K562 (cell line): ENCODE results near the gene TMEM39A.

Experiments used
- ATF6 ChIP-seq: sonication (generic); formaldehyde crosslinking; IDR thresholded peaks from 2 replicates; pipeline ENCODE4 v1.4.0; 2020; ENCODE audit warnings: mild to moderate bottlenecking, missing genetic modification reagents
- GABPB1 ChIP-seq: sonication (generic); formaldehyde crosslinking; IDR thresholded peaks from 2 replicates; pipeline ENCODE4 v1.8.0; 2022; ENCODE audit warnings: mild to moderate bottlenecking, missing genetic modification reagents
- LEF1 ChIP-seq: fragments of 450-650 bp; IDR thresholded peaks from 2 replicates; pipeline ENCODE4 v1.6.1; 2016; ENCODE audit warnings: mild to moderate bottlenecking
- MTA3 ChIP-seq: fragments of 450-650 bp; formaldehyde crosslinking; IDR thresholded peaks from 2 replicates; pipeline ENCODE4 v1.6.1; 2017; ENCODE audit warnings: mild to moderate bottlenecking, borderline replicate concordance
- NFE2L1 ChIP-seq: fragments of 450-650 bp; IDR thresholded peaks from 2 replicates; pipeline ENCODE4 v1.6.1; 2016; ENCODE audit warnings: missing genetic modification characterization, low read depth, mild to moderate bottlenecking, missing compliant biosample characterization, moderate library complexity, borderline replicate concordance
- POLR2A ChIP-seq: fragments of 450-650 bp; conservative IDR thresholded peaks from 2 replicates; pipeline ENCODE4 v1.6.1; 2016
- REST ChIP-seq, 2 experiments: fragments of 450-650 bp; formaldehyde crosslinking in 1 of 2; IDR thresholded peaks; 2 replicates each; pipeline versions ENCODE4 v1.4.0 to v1.6.1; 2014 to 2020; ENCODE audit warnings: mild to moderate bottlenecking in 2 of 2, borderline replicate concordance in 1 of 2, low read depth in 1 of 2
- TEAD2 ChIP-seq: fragments of 450-650 bp; IDR thresholded peaks from 2 replicates; pipeline ENCODE4 v1.6.1; 2016; ENCODE audit warnings: missing genetic modification characterization, control low read depth, missing compliant biosample characterization
- ZC3H4 ChIP-seq: sonication (generic); formaldehyde crosslinking; IDR thresholded peaks from 2 replicates; pipeline ENCODE4 v1.9.0; 2021; ENCODE audit warnings: missing genetic modification reagents, borderline replicate concordance
- ZNF444 ChIP-seq: fragments of 250-450 bp; sonication (Bioruptor Pico); IDR thresholded peaks from 2 replicates; pipeline ENCODE4 v1.4.0; 2020; ENCODE audit warnings: mild to moderate bottlenecking, moderate library complexity
- ZNF445 ChIP-seq: fragments of 250-450 bp; sonication (Bioruptor Pico); IDR thresholded peaks from 2 replicates; pipeline ENCODE4 v1.4.0; 2020; ENCODE audit warnings: low read depth, mild to moderate bottlenecking, moderate library complexity
- TF ChIP-seq, protein P1 (sequence below): sonication (generic); formaldehyde crosslinking; IDR thresholded peaks from 2 replicates; pipeline ENCODE4 v1.8.0; 2022; ENCODE audit warnings: mild to moderate bottlenecking, missing genetic modification reagents
- TF ChIP-seq, protein P2 (sequence below), 3 experiments: IDR thresholded peaks in 2 of 3; conservative IDR thresholded peaks in 1 of 3; 2 replicates each; pipeline ENCODE4 v1.5.1; 2011 to 2012; ENCODE audit warnings: low read length in 3 of 3, mild to moderate bottlenecking in 3 of 3, control low read depth in 2 of 3, improper control_type of control experiment in 1 of 3, inconsistent platforms in 1 of 3, low read depth in 1 of 3, mixed read lengths in 1 of 3, moderate library complexity in 1 of 3; ENCODE audit not compliant: insufficient read depth in 2 of 3
- TF ChIP-seq, protein P3 (sequence below): fragments of 250-450 bp; sonication (Bioruptor Pico); IDR thresholded peaks from 2 replicates; pipeline ENCODE4 v1.8.0; 2021; ENCODE audit warnings: moderate library complexity, mild to moderate bottlenecking, inconsistent platforms

DNA sequence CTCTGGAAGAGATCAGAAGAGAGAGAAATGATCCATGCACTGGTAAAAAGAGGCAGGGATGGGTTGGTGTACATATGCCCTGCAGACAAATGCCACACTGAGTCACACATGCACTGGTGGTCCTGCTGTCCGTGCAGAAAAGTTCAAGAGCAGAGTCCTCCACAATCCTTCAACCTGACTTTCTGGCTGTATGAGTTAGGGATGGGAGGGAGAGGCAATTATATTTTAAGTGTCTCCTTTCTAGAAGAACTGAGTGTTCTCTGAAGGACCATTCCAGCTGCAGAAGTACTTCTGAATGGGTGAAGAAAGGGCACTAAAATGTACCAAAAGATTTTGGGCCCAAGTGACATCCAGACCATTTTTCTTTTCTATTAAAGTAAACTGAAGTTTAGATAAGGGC, 26.4 kb downstream of the TMEM39A start:
- TF ChIP-seq REST (IDR thresholded peaks at IDR 0.05; ENCODE audit: borderline replicate concordance) (no peak), REST (CRISPR knock-in tag; IDR thresholded peaks at IDR 0.05; ENCODE audit: low read depth) (no peak), ZNF444 (CRISPR knock-in tag) (no peak), TEAD2 (tag) (no peak), ATF6 (no peak), ZC3H4 (no peak), GABPB1 (CRISPR knock-in tag) (no peak), LEF1 (no peak), MTA3 (no peak), NFE2L1 (tag) (no peak), POLR2A (no peak), ZNF445 (CRISPR knock-in tag) (no peak)
- TF ChIP-seq, protein P1, sequence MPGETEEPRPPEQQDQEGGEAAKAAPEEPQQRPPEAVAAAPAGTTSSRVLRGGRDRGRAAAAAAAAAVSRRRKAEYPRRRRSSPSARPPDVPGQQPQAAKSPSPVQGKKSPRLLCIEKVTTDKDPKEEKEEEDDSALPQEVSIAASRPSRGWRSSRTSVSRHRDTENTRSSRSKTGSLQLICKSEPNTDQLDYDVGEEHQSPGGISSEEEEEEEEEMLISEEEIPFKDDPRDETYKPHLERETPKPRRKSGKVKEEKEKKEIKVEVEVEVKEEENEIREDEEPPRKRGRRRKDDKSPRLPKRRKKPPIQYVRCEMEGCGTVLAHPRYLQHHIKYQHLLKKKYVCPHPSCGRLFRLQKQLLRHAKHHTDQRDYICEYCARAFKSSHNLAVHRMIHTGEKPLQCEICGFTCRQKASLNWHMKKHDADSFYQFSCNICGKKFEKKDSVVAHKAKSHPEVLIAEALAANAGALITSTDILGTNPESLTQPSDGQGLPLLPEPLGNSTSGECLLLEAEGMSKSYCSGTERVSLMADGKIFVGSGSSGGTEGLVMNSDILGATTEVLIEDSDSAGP (CRISPR knock-in tag): no peak
- TF ChIP-seq, protein P2, sequence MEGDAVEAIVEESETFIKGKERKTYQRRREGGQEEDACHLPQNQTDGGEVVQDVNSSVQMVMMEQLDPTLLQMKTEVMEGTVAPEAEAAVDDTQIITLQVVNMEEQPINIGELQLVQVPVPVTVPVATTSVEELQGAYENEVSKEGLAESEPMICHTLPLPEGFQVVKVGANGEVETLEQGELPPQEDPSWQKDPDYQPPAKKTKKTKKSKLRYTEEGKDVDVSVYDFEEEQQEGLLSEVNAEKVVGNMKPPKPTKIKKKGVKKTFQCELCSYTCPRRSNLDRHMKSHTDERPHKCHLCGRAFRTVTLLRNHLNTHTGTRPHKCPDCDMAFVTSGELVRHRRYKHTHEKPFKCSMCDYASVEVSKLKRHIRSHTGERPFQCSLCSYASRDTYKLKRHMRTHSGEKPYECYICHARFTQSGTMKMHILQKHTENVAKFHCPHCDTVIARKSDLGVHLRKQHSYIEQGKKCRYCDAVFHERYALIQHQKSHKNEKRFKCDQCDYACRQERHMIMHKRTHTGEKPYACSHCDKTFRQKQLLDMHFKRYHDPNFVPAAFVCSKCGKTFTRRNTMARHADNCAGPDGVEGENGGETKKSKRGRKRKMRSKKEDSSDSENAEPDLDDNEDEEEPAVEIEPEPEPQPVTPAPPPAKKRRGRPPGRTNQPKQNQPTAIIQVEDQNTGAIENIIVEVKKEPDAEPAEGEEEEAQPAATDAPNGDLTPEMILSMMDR (IDR thresholded peaks at IDR 0.05 in 2 of 3, conservative IDR thresholded peaks at IDR 0.05 in 1 of 3; ENCODE audit: insufficient read depth in 2 of 3, low read depth in 1 of 3, low read length in 3 of 3): no peak
- TF ChIP-seq, protein P3, sequence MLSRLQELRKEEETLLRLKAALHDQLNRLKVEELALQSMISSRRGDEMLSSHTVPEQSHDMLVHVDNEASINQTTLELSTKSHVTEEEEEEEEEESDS (CRISPR knock-in tag): no peak
